Measurements from ENCODE around the gene DAB1.

Gene DAB1

GRCh38 chr1:57146100-57146499, 277.8 kb downstream of the DAB1 start:
- H3K9ac ChIP-seq (ENCODE audit: low read depth, low read length): no peak overlapping the region
- no peaks in the 10 kb centered on the region for H3K36me3 ChIP-seq (ENCODE audit: insufficient read depth, low read length)
- no peaks in the 10 kb centered on the region for H3K9me3 ChIP-seq (ENCODE audit: control insufficient read depth, insufficient read depth, low read length)
- no peaks in the 10 kb centered on the region for H3K4me1 ChIP-seq (ENCODE audit: insufficient read depth, low read length)

- Histone ChIP-seq H3K4me1 (ENCODE audit: insufficient read depth, low read length) (no peaks in the 10 kb centered on the region), H3K36me3 (ENCODE audit: insufficient read depth, low read length) (no peaks in the 10 kb centered on the region), H3K9me3 (ENCODE audit: control insufficient read depth, insufficient read depth, low read length) (no peaks in the 10 kb centered on the region), H3K9ac (ENCODE audit: low read depth, low read length) (no peak overlapping the region)
These were observed 280.9 kb downstream of the DAB1 start for GRCh38 chr1:57142999-57143398.

GRCh38 chr1:57142169-57142568, 281.7 kb downstream of the DAB1 start:
- Histone ChIP-seq H3K36me3 (ENCODE audit: insufficient read depth, low read length) (no peaks in the 10 kb centered on the region), H3K9ac (ENCODE audit: low read depth, low read length) (no peak overlapping the region), H3K4me1 (ENCODE audit: insufficient read depth, low read length) (no peaks in the 10 kb centered on the region), H3K9me3 (ENCODE audit: control insufficient read depth, insufficient read depth, low read length) (no peaks in the 10 kb centered on the region)

GRCh38 chr1:57138432-57139078, 285.3 kb downstream of the DAB1 start:
- H3K9me3 ChIP-seq (ENCODE audit: control insufficient read depth, insufficient read depth, low read length): no peaks in the 10 kb centered on the region
- no peaks in the 10 kb centered on the region for H3K4me1 ChIP-seq (ENCODE audit: insufficient read depth, low read length)
- no peak overlapping the region for H3K9ac ChIP-seq (ENCODE audit: low read depth, low read length)
- no peaks in the 10 kb centered on the region for H3K36me3 ChIP-seq (ENCODE audit: insufficient read depth, low read length)

GRCh38 chr1:57137980-57138379, 285.9 kb downstream of the DAB1 start:
- H3K9me3 ChIP-seq (ENCODE audit: control insufficient read depth, insufficient read depth, low read length): no peaks in the 10 kb centered on the region
- H3K4me1 ChIP-seq (ENCODE audit: insufficient read depth, low read length): no peaks in the 10 kb centered on the region
- H3K9ac ChIP-seq (ENCODE audit: low read depth, low read length): no peak overlapping the region
- H3K36me3 ChIP-seq (ENCODE audit: insufficient read depth, low read length): no peaks in the 10 kb centered on the region

GRCh38 chr1:57134803-57135202, 289.1 kb downstream of the DAB1 start:
- no peak overlapping the region for H3K9ac ChIP-seq (ENCODE audit: low read depth, low read length)
- no peaks in the 10 kb centered on the region for H3K9me3 ChIP-seq (ENCODE audit: control insufficient read depth, insufficient read depth, low read length)
- no peaks in the 10 kb centered on the region for H3K36me3 ChIP-seq (ENCODE audit: insufficient read depth, low read length)
- H3K4me1 ChIP-seq (ENCODE audit: insufficient read depth, low read length): no peaks in the 10 kb centered on the region

GRCh38 chr1:57133686-57134085, 290.2 kb downstream of the DAB1 start:
- H3K9me3 ChIP-seq (ENCODE audit: control insufficient read depth, insufficient read depth, low read length): no peaks in the 10 kb centered on the region
- H3K9ac ChIP-seq (ENCODE audit: low read depth, low read length): no peak overlapping the region
- no peaks in the 10 kb centered on the region for H3K36me3 ChIP-seq (ENCODE audit: insufficient read depth, low read length)
- no peaks in the 10 kb centered on the region for H3K4me1 ChIP-seq (ENCODE audit: insufficient read depth, low read length)

GRCh38 chr1:57132993-57133622, 290.8 kb downstream of the DAB1 start:
- Histone ChIP-seq H3K9ac (ENCODE audit: low read depth, low read length) (no peak overlapping the region), H3K4me1 (ENCODE audit: insufficient read depth, low read length) (no peaks in the 10 kb centered on the region), H3K9me3 (ENCODE audit: control insufficient read depth, insufficient read depth, low read length) (no peaks in the 10 kb centered on the region), H3K36me3 (ENCODE audit: insufficient read depth, low read length) (no peaks in the 10 kb centered on the region)

- Histone ChIP-seq H3K9me3 (ENCODE audit: control insufficient read depth, insufficient read depth, low read length) (no peaks in the 10 kb centered on the region), H3K9ac (ENCODE audit: low read depth, low read length) (no peak overlapping the region), H3K36me3 (ENCODE audit: insufficient read depth, low read length) (no peaks in the 10 kb centered on the region), H3K4me1 (ENCODE audit: insufficient read depth, low read length) (no peaks in the 10 kb centered on the region)
These were observed 292.0 kb downstream of the DAB1 start for GRCh38 chr1:57131701-57132394.

- Histone ChIP-seq H3K9me3 (ENCODE audit: control insufficient read depth, insufficient read depth, low read length) (no peaks in the 10 kb centered on the region), H3K4me1 (ENCODE audit: insufficient read depth, low read length) (no peaks in the 10 kb centered on the region), H3K36me3 (ENCODE audit: insufficient read depth, low read length) (no peaks in the 10 kb centered on the region), H3K9ac (ENCODE audit: low read depth, low read length) (no peak overlapping the region)
These were observed 292.6 kb downstream of the DAB1 start for GRCh38 chr1:57131257-57131656.

GRCh38 chr1:57129865-57130264, 294.0 kb downstream of the DAB1 start:
- Histone ChIP-seq H3K9ac (ENCODE audit: low read depth, low read length) (no peak overlapping the region), H3K36me3 (ENCODE audit: insufficient read depth, low read length) (no peaks in the 10 kb centered on the region), H3K4me1 (ENCODE audit: insufficient read depth, low read length) (no peaks in the 10 kb centered on the region), H3K9me3 (ENCODE audit: control insufficient read depth, insufficient read depth, low read length) (no peaks in the 10 kb centered on the region)

GRCh38 chr1:57127976-57128375, 295.9 kb downstream of the DAB1 start:
- H3K4me1 ChIP-seq (ENCODE audit: insufficient read depth, low read length): no peaks in the 10 kb centered on the region
- no peaks in the 10 kb centered on the region for H3K36me3 ChIP-seq (ENCODE audit: insufficient read depth, low read length)
- no peak overlapping the region for H3K9ac ChIP-seq (ENCODE audit: low read depth, low read length)
- H3K9me3 ChIP-seq (ENCODE audit: control insufficient read depth, insufficient read depth, low read length): no peaks in the 10 kb centered on the region

- no peaks in the 10 kb centered on the region for H3K4me1 ChIP-seq (ENCODE audit: insufficient read depth, low read length)
- no peaks in the 10 kb centered on the region for H3K9me3 ChIP-seq (ENCODE audit: control insufficient read depth, insufficient read depth, low read length)
- no peak overlapping the region for H3K9ac ChIP-seq (ENCODE audit: low read depth, low read length)
- H3K36me3 ChIP-seq (ENCODE audit: insufficient read depth, low read length): no peaks in the 10 kb centered on the region
These were observed 299.0 kb downstream of the DAB1 start for GRCh38 chr1:57124768-57125446.

GRCh38 chr1:57124170-57124569, 299.7 kb downstream of the DAB1 start:
- Histone ChIP-seq H3K9ac (ENCODE audit: low read depth, low read length) (no peak overlapping the region), H3K36me3 (ENCODE audit: insufficient read depth, low read length) (no peaks in the 10 kb centered on the region), H3K9me3 (ENCODE audit: control insufficient read depth, insufficient read depth, low read length) (no peaks in the 10 kb centered on the region), H3K4me1 (ENCODE audit: insufficient read depth, low read length) (no peaks in the 10 kb centered on the region)
